ENCODE results near the gene SST. TPM values are rescaled to one million over a fixed set of nuclear protein-coding genes. Genes with fewer than 3 reads are reported as not detected.

SST gene
- total and polyA plus RNA-seq, 2 of the 4 experiments (the other 2 are of a cell fraction), result not detected

DNA sequence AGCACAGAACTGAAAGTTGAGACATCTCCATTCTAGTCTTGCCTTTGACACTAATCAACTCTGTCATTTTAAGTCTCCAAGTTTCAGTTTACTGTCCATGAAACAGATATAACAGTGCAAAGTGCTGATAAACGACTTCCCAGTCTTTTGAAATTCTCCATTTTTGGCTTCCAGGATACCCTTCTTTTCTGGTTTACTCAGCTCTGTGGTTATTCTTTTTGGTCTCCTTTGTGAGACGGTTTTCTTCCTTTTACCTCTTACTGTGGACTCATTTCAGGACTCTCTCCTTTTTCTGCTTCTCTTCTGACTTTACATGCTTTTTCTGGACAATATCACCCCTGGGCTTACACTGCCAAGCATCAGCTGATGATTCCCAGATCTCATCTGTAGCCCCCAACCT, 18.9 kb downstream of the SST start:
- Histone ChIP-seq H3K9ac (ENCODE audit: low read depth, low read length) (no peak overlapping the region), H2BK15ac (ENCODE audit: low read depth, low read length) (no peak overlapping the region), H3K9me3 (ENCODE audit: control insufficient read depth, insufficient read depth, low read length) (no peaks in the 10 kb centered on the region), H2AK9ac (replicated peaks; ENCODE audit: low read depth, low read length, poor library complexity) (no peak overlapping the region), H2AFZ (replicated peaks; ENCODE audit: low read length, poor library complexity) (no peak overlapping the region), H3K27me3 (ENCODE audit: control insufficient read depth, insufficient read depth, low read length) (peaks cover 7% of the 10 kb centered on the region), H4K20me1 (ENCODE audit: insufficient read depth, low read length) (no peaks in the 10 kb centered on the region), H3K18ac (ENCODE audit: low read depth, low read length) (no peak overlapping the region), H4K5ac (ENCODE audit: low read depth, low read length) (no peak overlapping the region), H3K23ac (ENCODE audit: low read depth, low read length) (no peak overlapping the region), H4K91ac (ENCODE audit: insufficient read depth, low read depth, low read length) (no peak overlapping the region), H3K27ac (ENCODE audit: insufficient read depth, low read length) (no peak overlapping the region), H2BK5ac (ENCODE audit: low read depth, low read length, poor library complexity, severe bottlenecking) (no peak overlapping the region), H2BK20ac (ENCODE audit: low read depth, low read length) (no peak overlapping the region), H3K4me3 (ENCODE audit: insufficient read depth, low read depth, low read length) (no peak overlapping the region), H3K4me1 (ENCODE audit: control insufficient read depth, insufficient read depth, low read length) (no peaks in the 10 kb centered on the region), H2AK5ac (ENCODE audit: low read depth, low read length) (no peak overlapping the region), H3K79me1 (ENCODE audit: low read depth in 1 of 2, low read length in 2 of 2) (no peaks in the 10 kb centered on the region), H3K4me2 (ENCODE audit: low read depth, low read length) (no peak overlapping the region), H3K36me3 (ENCODE audit: control insufficient read depth, insufficient read depth, low read length) (no peaks in the 10 kb centered on the region), H3K4ac (ENCODE audit: low read depth, low read length) (no peak overlapping the region), H4K8ac (ENCODE audit: low read depth in 2 of 2, low read length in 2 of 2) (no peak overlapping the region), H3K14ac (replicated peaks; ENCODE audit: low read depth, low read length) (no peak overlapping the region), H3K9me1 (ENCODE audit: insufficient read depth, low read length) (no peaks in the 10 kb centered on the region), H3K56ac (ENCODE audit: extremely low read depth, insufficient read depth, low read length) (no peak overlapping the region), H2BK120ac (ENCODE audit: low read depth, low read length) (no peak overlapping the region)
- dilution Hi-C loops (cut with HindIII; ENCODE audit: low sequenced_read_pairs, unreplicated experiment) (no loop called here), intact Hi-C loops (cut with micrococcal nuclease) (no loop called here), in situ Hi-C loops (cut with MboI; ENCODE audit: low sequenced_read_pairs) (no loop called here)
- DNase-seq (no peak), ATAC-seq (ENCODE audit: low read depth) (no peak)
- TF ChIP-seq, protein P1, sequence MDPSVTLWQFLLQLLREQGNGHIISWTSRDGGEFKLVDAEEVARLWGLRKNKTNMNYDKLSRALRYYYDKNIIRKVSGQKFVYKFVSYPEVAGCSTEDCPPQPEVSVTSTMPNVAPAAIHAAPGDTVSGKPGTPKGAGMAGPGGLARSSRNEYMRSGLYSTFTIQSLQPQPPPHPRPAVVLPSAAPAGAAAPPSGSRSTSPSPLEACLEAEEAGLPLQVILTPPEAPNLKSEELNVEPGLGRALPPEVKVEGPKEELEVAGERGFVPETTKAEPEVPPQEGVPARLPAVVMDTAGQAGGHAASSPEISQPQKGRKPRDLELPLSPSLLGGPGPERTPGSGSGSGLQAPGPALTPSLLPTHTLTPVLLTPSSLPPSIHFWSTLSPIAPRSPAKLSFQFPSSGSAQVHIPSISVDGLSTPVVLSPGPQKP (IDR thresholded peaks at IDR 0.05; ENCODE audit: borderline replicate concordance, low read depth, low read length), result no peak
- TF ChIP-seq BHLHE40 (IDR thresholded peaks at IDR 0.05; ENCODE audit: low read depth, low read length) (no peak), MAZ (IDR thresholded peaks at IDR 0.05; ENCODE audit: borderline replicate concordance, low read depth, low read length) (no peak), CHD1 (IDR thresholded peaks at IDR 0.05; ENCODE audit: low read depth, low read length) (no peak), POLR2A (IDR thresholded peaks at IDR 0.05; ENCODE audit: low read depth, low read length) (no peak), CEBPB (IDR thresholded peaks at IDR 0.05; ENCODE audit: low read depth, low read length) (no peak), FOS (IDR thresholded peaks at IDR 0.05; ENCODE audit: low read depth, low read length) (no peak), RAD21 (IDR thresholded peaks at IDR 0.05; ENCODE audit: low read length) (no peak), MAFK (IDR thresholded peaks at IDR 0.05; ENCODE audit: low read depth, low read length) (no peak), NFE2L2 (IDR thresholded peaks at IDR 0.05; ENCODE audit: low read depth, low read length) (no peak), RFX5 (IDR thresholded peaks at IDR 0.05; ENCODE audit: low read depth, low read length) (no peak), MXI1 (IDR thresholded peaks at IDR 0.05; ENCODE audit: borderline replicate concordance, low read depth, low read length) (no peak), SMC3 (IDR thresholded peaks at IDR 0.05; ENCODE audit: low read depth, low read length) (no peak), RCOR1 (IDR thresholded peaks at IDR 0.05; ENCODE audit: insufficient replicate concordance, low read length) (no peak)
- TF ChIP-seq, protein P2, sequence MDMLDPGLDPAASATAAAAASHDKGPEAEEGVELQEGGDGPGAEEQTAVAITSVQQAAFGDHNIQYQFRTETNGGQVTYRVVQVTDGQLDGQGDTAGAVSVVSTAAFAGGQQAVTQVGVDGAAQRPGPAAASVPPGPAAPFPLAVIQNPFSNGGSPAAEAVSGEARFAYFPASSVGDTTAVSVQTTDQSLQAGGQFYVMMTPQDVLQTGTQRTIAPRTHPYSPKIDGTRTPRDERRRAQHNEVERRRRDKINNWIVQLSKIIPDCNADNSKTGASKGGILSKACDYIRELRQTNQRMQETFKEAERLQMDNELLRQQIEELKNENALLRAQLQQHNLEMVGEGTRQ (IDR thresholded peaks at IDR 0.05; ENCODE audit: low read depth, low read length), result no peak
- TF ChIP-seq, protein P3, sequence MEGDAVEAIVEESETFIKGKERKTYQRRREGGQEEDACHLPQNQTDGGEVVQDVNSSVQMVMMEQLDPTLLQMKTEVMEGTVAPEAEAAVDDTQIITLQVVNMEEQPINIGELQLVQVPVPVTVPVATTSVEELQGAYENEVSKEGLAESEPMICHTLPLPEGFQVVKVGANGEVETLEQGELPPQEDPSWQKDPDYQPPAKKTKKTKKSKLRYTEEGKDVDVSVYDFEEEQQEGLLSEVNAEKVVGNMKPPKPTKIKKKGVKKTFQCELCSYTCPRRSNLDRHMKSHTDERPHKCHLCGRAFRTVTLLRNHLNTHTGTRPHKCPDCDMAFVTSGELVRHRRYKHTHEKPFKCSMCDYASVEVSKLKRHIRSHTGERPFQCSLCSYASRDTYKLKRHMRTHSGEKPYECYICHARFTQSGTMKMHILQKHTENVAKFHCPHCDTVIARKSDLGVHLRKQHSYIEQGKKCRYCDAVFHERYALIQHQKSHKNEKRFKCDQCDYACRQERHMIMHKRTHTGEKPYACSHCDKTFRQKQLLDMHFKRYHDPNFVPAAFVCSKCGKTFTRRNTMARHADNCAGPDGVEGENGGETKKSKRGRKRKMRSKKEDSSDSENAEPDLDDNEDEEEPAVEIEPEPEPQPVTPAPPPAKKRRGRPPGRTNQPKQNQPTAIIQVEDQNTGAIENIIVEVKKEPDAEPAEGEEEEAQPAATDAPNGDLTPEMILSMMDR (conservative IDR thresholded peaks at IDR 0.05; ENCODE audit: low read depth, low read length), result no peak
- BruUV-seq (replicated peaks), result no TSS peak
- CTCF ChIA-PET, result interaction anchor here (1.2 kb wide), 1 partner anchor 20 kb away, joined by 3 read pairs; no protein-coding TSS in a partner anchor
- 0% methylated on average over 1 of the region's 2 CpGs; no CpG with 5 or more reads in 1 of the 2 experiments for WGBS, 2 experiments (ENCODE audit: extremely low coverage in 2 of 2, insufficient read length in 1 of 2)
- POLR2A ChIA-PET (ENCODE audit: unreplicated experiment), result no interaction called here

Measured in IMR-90 (cell line).